ENCODE measurements around the gene PRKN.

GRCh38 chr6:162468326-162468725 lies 259.2 kb downstream of the PRKN start:
- TF ChIP-seq POU5F1 (IDR thresholded peaks at IDR 0.05; ENCODE audit: borderline replicate concordance, low read depth, low read length, partially characterized antibody) (no peak), PHB2 (IDR thresholded peaks at IDR 0.05; ENCODE audit: low read depth) (no peak), GATA2 (CRISPR knock-in tag; IDR thresholded peaks at IDR 0.05) (no peak), CTCF (IDR thresholded peaks at IDR 0.05 in 2 of 3, conservative IDR thresholded peaks at IDR 0.05 in 1 of 3; ENCODE audit: insufficient read depth in 2 of 3, low read depth in 1 of 3, low read length in 3 of 3) (no peak), MYBL2 (IDR thresholded peaks at IDR 0.05; ENCODE audit: low read depth) (no peak), MYBL2 (CRISPR knock-in tag; IDR thresholded peaks at IDR 0.05; ENCODE audit: borderline replicate concordance) (no peak), PML (IDR thresholded peaks at IDR 0.05; ENCODE audit: low read length) (no peak), ZNF76 (CRISPR knock-in tag; IDR thresholded peaks at IDR 0.05; ENCODE audit: borderline replicate concordance) (no peak), TOE1 (IDR thresholded peaks at IDR 0.05; ENCODE audit: borderline replicate concordance) (no peak), TOE1 (CRISPR knock-in tag; IDR thresholded peaks at IDR 0.05; ENCODE audit: borderline replicate concordance, low read depth) (no peak), SRF (CRISPR knock-in tag; IDR thresholded peaks at IDR 0.05) (no peak)
